SU-DHL-6 (cell line): ENCODE measurements around the gene ZNF30.
A peak's percentile ranks its signal among the peaks of the same experiment; 100 is the strongest.

ENCODE experiments used
- H2AFZ ChIP-seq: fragments of 200-600 bp; sonication (generic); 2 replicates; pipeline ENCODE4 v1.6.1; 2014; ENCODE audit warnings: low read depth, mild to moderate bottlenecking, moderate library complexity, mixed read lengths, antibody characterized with exemption, low read length; ENCODE audit not compliant: severe bottlenecking
- H3F3A ChIP-seq: fragments of 200-600 bp; shearing (Covaris generic); 2 replicates; pipeline ENCODE4 v1.6.0; 2016; ENCODE audit warnings: antibody characterized with exemption, mild to moderate bottlenecking; ENCODE audit not compliant: insufficient read depth
- H3K27ac ChIP-seq: fragments of 200-600 bp; sonication (generic); 2 replicates; pipeline ENCODE4 v1.5.1; 2016; ENCODE audit warnings: low read depth, mild to moderate bottlenecking, low read length, moderate library complexity, mixed read lengths
- H3K27me3 ChIP-seq: fragments of 200-600 bp; sonication (generic), shearing (Covaris generic); 2 replicates; pipeline ENCODE4 v1.6.0; 2014; ENCODE audit warnings: mild to moderate bottlenecking, low read length
- H3K36me3 ChIP-seq: fragments of 200-600 bp; sonication (generic); 2 replicates; pipeline ENCODE4 v1.6.1; 2014; ENCODE audit warnings: mild to moderate bottlenecking, low read length, mixed read lengths
- H3K4me2 ChIP-seq: fragments of 300-600, 200-600 bp; shearing (Covaris generic), sonication (generic); 2 replicates; pipeline ENCODE4 v1.6.0; 2014; ENCODE audit warnings: low read length, low read depth, mild to moderate bottlenecking; ENCODE audit not compliant: poor library complexity, severe bottlenecking
- H3K4me3 ChIP-seq: fragments of 200-600 bp; sonication (generic); 2 replicates; pipeline ENCODE4 v1.5.1; 2014; ENCODE audit warnings: antibody characterized with exemption, low read length, mild to moderate bottlenecking, mixed read lengths; ENCODE audit not compliant: insufficient read depth, poor library complexity, severe bottlenecking
- H3K79me2 ChIP-seq: fragments of 200-600 bp; sonication (generic); 2 replicates; pipeline ENCODE4 v1.6.1; 2014; ENCODE audit warnings: mild to moderate bottlenecking, low read length, moderate library complexity; ENCODE audit not compliant: insufficient read depth
- H3K9ac ChIP-seq: fragments of 200-600 bp; sonication (generic); 2 replicates; pipeline ENCODE4 v1.7.0; 2014; ENCODE audit warnings: mild to moderate bottlenecking, low read length
- H3K9me2 ChIP-seq: fragments of 200-600 bp; sonication (generic); replicated peaks from 2 replicates; pipeline ENCODE4 v1.6.1; 2014; ENCODE audit warnings: low read length; ENCODE audit not compliant: insufficient read depth
- H3K9me3 ChIP-seq: fragments of 200-600 bp; sonication (generic); 2 replicates; pipeline ENCODE4 v1.6.1; 2014; ENCODE audit warnings: low read length, mixed read lengths; ENCODE audit not compliant: insufficient read depth
- H4K20me1 ChIP-seq: fragments of 200-600 bp; sonication (generic); 2 replicates; pipeline ENCODE4 v1.6.1; 2014; ENCODE audit warnings: low read depth, mild to moderate bottlenecking, antibody characterized with exemption, low read length, moderate library complexity, mixed read lengths
- EZH2phosphoT487 ChIP-seq: fragments of 200-600 bp; sonication (generic), shearing (Covaris generic); conservative IDR thresholded peaks from 2 replicates; pipeline ENCODE4 v1.6.1; 2018; ENCODE audit warnings: mild to moderate bottlenecking, antibody characterized with exemption, low read length, moderate library complexity, mixed read lengths
- TF ChIP-seq, protein P1 (sequence below): fragments of 200-600 bp; sonication (generic); IDR thresholded peaks from one replicate; pipeline ENCODE4 v1.5.1; 2017; ENCODE audit warnings: antibody characterized with exemption, mild to moderate bottlenecking, low read length, moderate library complexity; ENCODE audit not compliant: insufficient read depth, poor library complexity, severe bottlenecking

ZNF30 gene

DNA sequence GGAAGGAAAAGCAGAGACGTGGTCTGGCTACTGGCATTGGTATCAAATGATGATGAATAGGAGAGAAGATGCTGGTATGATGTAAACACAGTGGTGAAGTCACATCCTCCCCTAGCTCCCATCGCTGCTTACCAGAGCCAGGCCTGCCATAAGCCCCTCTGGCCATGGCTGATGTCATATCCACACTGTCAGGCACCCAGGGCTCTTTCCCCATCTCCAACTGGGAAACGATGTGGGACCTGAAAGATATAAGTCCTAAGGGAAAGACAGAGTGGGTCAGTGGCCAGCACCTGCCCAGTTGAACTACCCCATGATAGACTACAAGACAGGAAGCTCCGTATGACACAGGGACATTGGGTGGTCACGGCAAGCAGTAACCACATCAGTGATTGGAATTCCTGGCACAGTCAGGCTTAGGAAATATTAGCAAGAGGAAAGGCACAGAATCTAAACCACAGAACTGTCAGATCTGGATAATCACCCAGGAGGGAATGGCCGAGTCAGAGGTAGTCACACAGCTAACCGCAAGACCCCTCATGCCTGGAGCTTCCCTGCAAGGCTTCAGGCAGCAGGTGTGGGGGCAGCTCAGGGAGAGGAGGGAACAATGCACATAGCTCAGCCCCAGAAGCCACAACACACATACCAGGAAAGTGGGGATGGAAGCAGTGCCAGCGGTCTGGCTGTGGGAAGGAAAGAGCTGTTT, 33.6 kb downstream of the ZNF30 start:
- H3K36me3 ChIP-seq = peaks cover 22% of the 10 kb centered on the region
- H4K20me1 ChIP-seq = no peaks in the 10 kb centered on the region
- TF ChIP-seq, protein P1, sequence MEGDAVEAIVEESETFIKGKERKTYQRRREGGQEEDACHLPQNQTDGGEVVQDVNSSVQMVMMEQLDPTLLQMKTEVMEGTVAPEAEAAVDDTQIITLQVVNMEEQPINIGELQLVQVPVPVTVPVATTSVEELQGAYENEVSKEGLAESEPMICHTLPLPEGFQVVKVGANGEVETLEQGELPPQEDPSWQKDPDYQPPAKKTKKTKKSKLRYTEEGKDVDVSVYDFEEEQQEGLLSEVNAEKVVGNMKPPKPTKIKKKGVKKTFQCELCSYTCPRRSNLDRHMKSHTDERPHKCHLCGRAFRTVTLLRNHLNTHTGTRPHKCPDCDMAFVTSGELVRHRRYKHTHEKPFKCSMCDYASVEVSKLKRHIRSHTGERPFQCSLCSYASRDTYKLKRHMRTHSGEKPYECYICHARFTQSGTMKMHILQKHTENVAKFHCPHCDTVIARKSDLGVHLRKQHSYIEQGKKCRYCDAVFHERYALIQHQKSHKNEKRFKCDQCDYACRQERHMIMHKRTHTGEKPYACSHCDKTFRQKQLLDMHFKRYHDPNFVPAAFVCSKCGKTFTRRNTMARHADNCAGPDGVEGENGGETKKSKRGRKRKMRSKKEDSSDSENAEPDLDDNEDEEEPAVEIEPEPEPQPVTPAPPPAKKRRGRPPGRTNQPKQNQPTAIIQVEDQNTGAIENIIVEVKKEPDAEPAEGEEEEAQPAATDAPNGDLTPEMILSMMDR = no peak
- no peak for TF ChIP-seq EZH2phosphoT487
- H3K9ac ChIP-seq = no peak overlapping the region
- no peak overlapping the region for H3K4me3 ChIP-seq
- H3K4me2 ChIP-seq = no peak overlapping the region
- H3K79me2 ChIP-seq = no peaks in the 10 kb centered on the region
- H3F3A ChIP-seq = no peaks in the 10 kb centered on the region
- H3K9me3 ChIP-seq = peaks cover 27% of the 10 kb centered on the region
- H3K9me2 ChIP-seq = no peaks in the 10 kb centered on the region
- H3K27ac ChIP-seq = no peak overlapping the region
- H3K27me3 ChIP-seq = no peaks in the 10 kb centered on the region
- no peak overlapping the region for H2AFZ ChIP-seq

DNA sequence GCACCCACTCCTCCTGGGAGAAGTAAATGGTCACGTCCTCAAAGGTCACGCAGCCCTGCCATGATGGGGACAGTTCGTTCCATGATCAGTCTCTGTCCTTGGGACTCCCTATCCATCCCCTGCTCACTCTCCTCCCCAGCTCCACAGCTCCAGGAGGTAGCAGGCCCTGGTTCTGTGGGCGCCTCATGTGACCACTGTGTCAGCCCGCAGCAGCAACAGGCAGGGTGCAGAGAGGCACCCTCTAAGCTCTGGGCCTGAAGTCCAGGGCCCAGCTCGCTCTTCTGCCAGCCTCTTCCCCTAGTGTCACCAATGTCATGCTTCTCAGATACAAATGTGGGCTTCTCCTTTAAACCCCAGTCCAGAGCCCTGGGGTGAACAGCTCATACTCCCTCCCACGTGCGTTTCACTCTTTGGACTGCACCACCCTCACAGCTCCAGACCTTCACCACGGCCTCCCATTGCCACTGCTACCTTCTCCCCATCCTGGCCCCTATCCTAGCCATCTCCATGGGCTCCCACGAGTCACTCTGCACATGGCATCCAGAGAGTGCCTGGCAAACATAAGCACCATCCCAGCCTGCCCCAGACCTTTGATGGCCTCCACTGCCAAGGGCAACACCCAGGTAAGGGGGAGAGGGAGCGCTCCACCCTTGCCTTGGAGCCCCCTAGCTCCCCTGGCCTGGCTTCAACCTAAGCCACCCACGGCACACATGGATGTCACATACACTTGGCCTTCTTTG, 34.4 kb downstream of the ZNF30 start:
- Histone ChIP-seq H3K4me3 (no peak overlapping the region), H3K9me3 (peaks cover 27% of the 10 kb centered on the region), H3F3A (no peaks in the 10 kb centered on the region), H3K36me3 (peaks cover 22% of the 10 kb centered on the region), H2AFZ (no peak overlapping the region), H3K27ac (no peak overlapping the region), H3K9me2 (no peaks in the 10 kb centered on the region), H4K20me1 (no peaks in the 10 kb centered on the region), H3K9ac (no peak overlapping the region), H3K27me3 (no peaks in the 10 kb centered on the region), H3K4me2 (no peak overlapping the region), H3K79me2 (no peaks in the 10 kb centered on the region)
- TF ChIP-seq, protein P1 = no peak
- TF ChIP-seq EZH2phosphoT487 = no peak

DNA sequence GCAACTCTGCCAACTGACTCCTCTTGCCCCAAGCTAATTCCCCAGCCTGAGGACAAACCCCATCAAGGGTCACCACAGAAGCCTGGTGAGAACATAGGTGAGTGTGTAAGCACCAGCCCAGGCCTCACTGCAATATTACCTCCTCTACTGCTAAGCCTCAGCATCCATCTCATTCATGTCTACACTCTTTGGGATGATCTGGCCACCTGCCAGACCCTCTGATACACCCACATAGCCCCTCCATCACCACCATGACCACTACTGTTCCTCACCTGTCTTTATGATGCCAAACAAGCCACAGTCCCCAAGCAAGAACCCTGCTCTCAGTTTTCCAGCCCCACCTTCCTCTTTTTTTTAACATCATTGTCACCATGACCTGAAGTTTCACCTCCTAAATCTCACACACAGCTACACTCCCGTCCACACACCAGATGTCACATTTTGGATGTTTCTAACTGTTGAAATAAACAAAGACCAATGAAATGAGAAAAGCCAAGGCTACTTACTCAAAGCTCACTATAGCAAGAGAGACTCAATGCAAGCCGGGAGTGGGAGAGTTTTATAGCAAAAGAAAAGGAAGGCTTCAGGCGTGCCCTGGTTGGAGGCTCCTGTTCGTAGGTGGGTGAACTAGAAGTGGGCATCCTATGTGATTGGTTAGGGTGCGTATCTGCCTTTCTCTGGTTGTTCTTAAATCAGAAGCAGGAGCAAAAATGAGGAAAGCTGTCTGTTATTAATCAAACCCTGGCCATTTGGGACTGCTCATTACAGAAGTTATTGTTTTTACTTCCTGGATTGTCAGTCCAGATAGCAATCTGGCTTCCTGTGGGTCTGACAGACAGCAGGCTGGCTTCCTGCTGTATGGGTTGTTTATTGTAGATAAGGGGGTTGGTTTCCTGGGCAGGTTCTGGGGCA, 35.3 kb downstream of the ZNF30 start:
- Histone ChIP-seq H3K9me2 (no peaks in the 10 kb centered on the region), H2AFZ (no peak overlapping the region), H4K20me1 (no peaks in the 10 kb centered on the region), H3K9ac (no peak overlapping the region), H3K27me3 (no peaks in the 10 kb centered on the region), H3K79me2 (no peaks in the 10 kb centered on the region), H3K4me2 (peak overlapping the region; percentile 65), H3K36me3 (peaks cover 22% of the 10 kb centered on the region), H3K27ac (no peak overlapping the region), H3K4me3 (no peak overlapping the region), H3F3A (no peaks in the 10 kb centered on the region), H3K9me3 (peaks cover 23% of the 10 kb centered on the region; the same call in 1 of the 2 replicates)
- TF ChIP-seq, protein P1 = no peak
- no peak for TF ChIP-seq EZH2phosphoT487
